B cell (primary cell): ENCODE measurements around the gene TPCN2. TPM values are rescaled to one million over a fixed set of nuclear protein-coding genes. Genes with fewer than 3 reads are reported as not detected.

Experiments
- ATAC-seq: fragments of 200-7000 bp; cut with Tn5 transposase; one replicate; pipeline ENCODE4 v1.10.0; 2021; ENCODE audit warnings: low read depth, mild to moderate bottlenecking, moderate number of reproducible peaks, moderate library complexity
- CTCF ChIA-PET: fragments of 350-600 bp; sonication (Branson Sonifier 250); formaldehyde crosslinking; loops from one replicate; lab custom pipeline; 2021; ENCODE audit warnings: antibody characterized with exemption, inconsistent platforms; lab: Charles Lee
- POLR2A ChIA-PET: fragments of 350-600 bp; sonication (Branson Sonifier 250); formaldehyde crosslinking; loops from one replicate; lab custom pipeline; 2021; ENCODE audit warnings: antibody characterized with exemption; lab: Charles Lee
- DNase-seq: peaks from one replicate; pipeline ENCODE4 v3.0.0; 2013
- H2AFZ ChIP-seq: 2 replicates; pipeline ENCODE4 v1.6.1; 2012; ENCODE audit warnings: mild to moderate bottlenecking, low read depth, low read length; ENCODE audit not compliant: insufficient read depth, poor library complexity, severe bottlenecking
- H3K27ac ChIP-seq, 2 donors: 1 replicate in 1 of 2; 2 replicates in 1 of 2; pipeline ENCODE4 v1.5.1; 2012 to 2013; ENCODE audit warnings: low read length in 2 of 2, mild to moderate bottlenecking in 2 of 2, moderate library complexity in 1 of 2
- H3K27me3 ChIP-seq, 4 experiments: fragments of 200-600 bp in 1 of 4; sonication (generic) in 1 of 4; replicated peaks in 1 of 4; 1 replicate in 2 of 4; 2 replicates in 2 of 4; pipeline versions ENCODE4 v1.6.1 to v1.7.0; 2013 to 2016; ENCODE audit warnings: low read length in 3 of 4, mild to moderate bottlenecking in 2 of 4, mixed read lengths in 1 of 4, moderate library complexity in 1 of 4; ENCODE audit not compliant: insufficient read depth in 4 of 4, control insufficient read depth in 3 of 4; ENCODE audit errors: control extremely low read depth in 1 of 4
- H3K36me3 ChIP-seq, 2 experiments: replicated peaks in 1 of 2; 1 replicate in 1 of 2; 2 replicates in 1 of 2; pipeline versions ENCODE4 v1.6.1 to v1.7.1; 2013; ENCODE audit warnings: low read length in 1 of 2; ENCODE audit not compliant: insufficient read depth in 2 of 2, control insufficient read depth in 1 of 2; ENCODE audit errors: control extremely low read depth in 1 of 2, extremely low read depth in 1 of 2
- H3K4me1 ChIP-seq, 2 donors: fragments of 200-600 bp in 1 of 2; sonication (generic) in 1 of 2; 1 replicate in 1 of 2; 2 replicates in 1 of 2; pipeline versions ENCODE4 v1.5.1 to v1.6.1; 2013 to 2017; ENCODE audit warnings: low read length in 2 of 2; ENCODE audit not compliant: control insufficient read depth in 2 of 2, insufficient read depth in 2 of 2
- H3K4me2 ChIP-seq: replicated peaks from 2 replicates; pipeline ENCODE3; 2012; ENCODE audit warnings: mild to moderate bottlenecking, low read depth, low read length; ENCODE audit not compliant: poor library complexity, severe bottlenecking
- H3K4me3 ChIP-seq, 5 experiments: fragments of 200-600 bp in 1 of 5; sonication (generic) in 1 of 5; 1 replicate in 3 of 5; 2 replicates in 2 of 5; pipeline versions ENCODE4 v1.5.1 to v1.7.0; 2011 to 2016; ENCODE audit warnings: low read length in 4 of 5, mild to moderate bottlenecking in 4 of 5, low read depth in 2 of 5, control low read depth in 1 of 5, moderate library complexity in 1 of 5; ENCODE audit not compliant: insufficient read depth in 1 of 5; ENCODE audit errors: control extremely low read depth in 1 of 5, extremely low read depth in 1 of 5
- H3K79me2 ChIP-seq: fragments of 200-600 bp; sonication (generic); one replicate; pipeline ENCODE4 v1.6.0; 2016; ENCODE audit warnings: low read length; ENCODE audit not compliant: control insufficient read depth, insufficient read depth
- H3K9ac ChIP-seq: fragments of 200-600 bp; sonication (generic); 2 replicates; pipeline ENCODE4 v1.6.1; 2017; ENCODE audit warnings: mild to moderate bottlenecking, low read length, moderate library complexity
- H3K9me3 ChIP-seq, 3 donors: one replicate each; pipeline versions ENCODE4 v1.6.1 to v1.7.1; 2013; ENCODE audit warnings: low read length in 2 of 3; ENCODE audit not compliant: control insufficient read depth in 2 of 3, insufficient read depth in 1 of 3; ENCODE audit errors: control extremely low read depth in 1 of 3
- H4K20me1 ChIP-seq: 2 replicates; pipeline ENCODE4 v1.6.0; 2012; ENCODE audit warnings: mild to moderate bottlenecking, low read length; ENCODE audit not compliant: insufficient read depth, control insufficient read depth, poor library complexity, severe bottlenecking
- H3K27ac Mint-ChIP-seq: one replicate; pipeline ENCODE4 v1.8.0; 2021; ENCODE audit warnings: mixed read lengths
- H3K27me3 Mint-ChIP-seq: one replicate; pipeline ENCODE4 v1.8.0; 2021; ENCODE audit warnings: mixed read lengths
- H3K4me1 Mint-ChIP-seq: one replicate; pipeline ENCODE4 v1.8.0; 2021; ENCODE audit warnings: mixed read lengths
- H3K4me3 Mint-ChIP-seq: one replicate; pipeline ENCODE4 v1.8.0; 2021; ENCODE audit warnings: mixed read lengths
- H3K9me3 Mint-ChIP-seq: one replicate; pipeline ENCODE4 v1.8.0; 2022; ENCODE audit warnings: mixed read lengths; ENCODE audit not compliant: insufficient read depth
- EZH2 ChIP-seq: IDR thresholded peaks from 2 replicates; pipeline ENCODE4 v1.6.1; 2012; ENCODE audit warnings: borderline replicate concordance, low read depth, mild to moderate bottlenecking, moderate library complexity, low read length; ENCODE audit not compliant: insufficient read depth, poor library complexity, severe bottlenecking
- WGBS: methylation state at CpG from one replicate; pipeline ENCODE4 v1.1.5; 2013; ENCODE audit warnings: missing lambda C conversion rate; ENCODE audit not compliant: insufficient coverage; 5-methylcytosine and 5-hydroxymethylcytosine counted together
- intact Hi-C: fragments of 100-400 bp; cut with micrococcal nuclease; formaldehyde crosslinking; loops from one replicate; pipeline ENCODE4 v1.10.0; 2022
- polyA plus RNA-seq: library from polyadenylated mRNA; depleted of rRNA; stranded (reverse); fragments of >200 nt; gene quantifications from 2 replicates; pipeline ENCODE4 v1.2.3, GENCODE V29; 2012
- total RNA-seq, 2 donors: library from RNA; stranded (reverse); fragments of 120-200 nt in 1 of 2; gene quantifications; 1 replicate in 1 of 2; 2 replicates in 1 of 2; pipeline versions ENCODE4 v1.2.3 to v1.2.4, GENCODE V29; 2013 to 2022
- TF ChIP-seq, protein P1 (sequence below): fragments of 200-600 bp; IDR thresholded peaks from one replicate; pipeline ENCODE4 v1.8.0; 2022; ENCODE audit warnings: antibody characterized with exemption, mild to moderate bottlenecking

The TPCN2 gene
- total and polyA plus RNA-seq, 2 donors (not counting 1 experiment from before 2014, with no cell fraction given) = 16.8 to 71.4 TPM

DNA sequence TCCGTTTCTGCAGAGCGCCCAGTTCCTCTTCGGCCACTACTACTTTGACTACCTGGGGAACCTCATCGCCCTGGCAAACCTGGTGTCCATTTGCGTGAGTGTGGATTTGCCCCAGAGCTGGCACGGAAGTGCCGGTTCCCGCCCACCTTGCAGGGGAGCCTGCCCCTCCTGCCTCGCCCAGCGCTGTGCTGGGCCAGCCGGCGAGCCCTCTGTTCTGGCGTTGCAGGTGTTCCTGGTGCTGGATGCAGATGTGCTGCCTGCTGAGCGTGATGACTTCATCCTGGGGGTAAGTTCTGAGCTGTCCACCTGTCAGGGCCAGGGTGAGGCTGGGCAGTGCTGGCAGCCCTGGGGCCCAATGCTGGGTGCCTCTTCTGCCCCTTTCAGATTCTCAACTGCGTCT lies 29.8 kb downstream of the TPCN2 start:
- intact Hi-C loops = no loop called here
- Mint-ChIP-seq H3K27me3 (no peaks in the 10 kb centered on the region), H3K4me1 (peaks cover 6% of the 10 kb centered on the region), H3K27ac (no peak overlapping the region), H3K9me3 (no peaks in the 10 kb centered on the region), H3K4me3 (no peak overlapping the region)
- no peak overlapping the region for H3K9ac ChIP-seq
- peaks cover 4 to 13% of the 10 kb centered on the region in 2 donors for H3K4me1 ChIP-seq
- WGBS = 98% methylated on average over 15 of the region's 15 CpGs
- H4K20me1 ChIP-seq = peaks cover 10% of the 10 kb centered on the region
- no peak overlapping the region for H2AFZ ChIP-seq
- no peaks in the 10 kb centered on the region for H3K9me3 ChIP-seq
- DNase-seq (no peak), ATAC-seq (no peak)
- TF ChIP-seq EZH2 = no peak
- TF ChIP-seq, protein P1, sequence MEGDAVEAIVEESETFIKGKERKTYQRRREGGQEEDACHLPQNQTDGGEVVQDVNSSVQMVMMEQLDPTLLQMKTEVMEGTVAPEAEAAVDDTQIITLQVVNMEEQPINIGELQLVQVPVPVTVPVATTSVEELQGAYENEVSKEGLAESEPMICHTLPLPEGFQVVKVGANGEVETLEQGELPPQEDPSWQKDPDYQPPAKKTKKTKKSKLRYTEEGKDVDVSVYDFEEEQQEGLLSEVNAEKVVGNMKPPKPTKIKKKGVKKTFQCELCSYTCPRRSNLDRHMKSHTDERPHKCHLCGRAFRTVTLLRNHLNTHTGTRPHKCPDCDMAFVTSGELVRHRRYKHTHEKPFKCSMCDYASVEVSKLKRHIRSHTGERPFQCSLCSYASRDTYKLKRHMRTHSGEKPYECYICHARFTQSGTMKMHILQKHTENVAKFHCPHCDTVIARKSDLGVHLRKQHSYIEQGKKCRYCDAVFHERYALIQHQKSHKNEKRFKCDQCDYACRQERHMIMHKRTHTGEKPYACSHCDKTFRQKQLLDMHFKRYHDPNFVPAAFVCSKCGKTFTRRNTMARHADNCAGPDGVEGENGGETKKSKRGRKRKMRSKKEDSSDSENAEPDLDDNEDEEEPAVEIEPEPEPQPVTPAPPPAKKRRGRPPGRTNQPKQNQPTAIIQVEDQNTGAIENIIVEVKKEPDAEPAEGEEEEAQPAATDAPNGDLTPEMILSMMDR = no peak
- H3K36me3 ChIP-seq = peaks cover 5 to 25% of the 10 kb centered on the region in 2 experiments
- no peak overlapping the region for H3K27ac ChIP-seq
- no peaks in the 10 kb centered on the region for H3K79me2 ChIP-seq
- CTCF ChIA-PET = interaction anchor here (1.0 kb wide), 1 partner anchor 34 kb away, joined by 3 read pairs; no protein-coding TSS in a partner anchor
- no peaks in the 10 kb centered on the region for H3K27me3 ChIP-seq
- H3K4me3 ChIP-seq = no peak overlapping the region
- POLR2A ChIA-PET = no interaction called here
- H3K4me2 ChIP-seq = no peak overlapping the region

DNA sequence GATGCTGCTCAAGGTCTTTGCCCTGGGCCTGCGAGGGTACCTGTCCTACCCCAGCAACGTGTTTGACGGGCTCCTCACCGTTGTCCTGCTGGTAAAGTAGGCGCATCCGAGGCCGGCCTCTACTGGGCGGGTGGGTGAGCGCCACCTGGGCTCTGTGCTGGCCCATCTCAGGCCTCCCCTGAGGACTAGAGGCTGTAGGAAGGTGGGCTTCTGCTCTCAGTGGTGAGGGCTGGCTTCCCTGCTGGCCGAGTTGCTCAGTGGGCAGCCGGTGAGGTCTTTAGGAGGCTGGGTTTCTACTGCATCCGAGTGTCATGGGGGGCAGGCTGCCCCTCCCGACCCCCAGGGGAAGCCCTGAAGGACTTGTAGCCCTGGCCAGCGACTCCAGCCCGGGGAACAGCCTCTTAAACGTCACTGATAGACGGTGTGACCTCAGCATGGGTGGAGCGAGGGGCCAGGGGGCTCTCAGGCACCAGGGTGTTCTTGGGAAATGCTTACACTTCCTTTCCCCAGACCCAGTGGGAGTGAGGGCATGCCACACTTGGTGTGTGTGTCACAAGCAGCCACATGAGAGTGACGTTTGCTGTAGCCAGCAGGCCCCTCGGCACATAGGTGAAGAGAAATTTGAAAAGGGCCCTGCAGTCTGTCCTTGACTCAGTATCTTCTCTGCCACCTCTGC lies 30.3 kb downstream of the TPCN2 start:
- no peak for TF ChIP-seq EZH2
- TF ChIP-seq, protein P1 = no peak
- Histone ChIP-seq H3K36me3 (peaks cover 5 to 25% of the 10 kb centered on the region in 2 experiments), H3K4me2 (no peak overlapping the region), H3K4me3 (no peak overlapping the region), H3K9ac (no peak overlapping the region), H3K4me1 (peaks cover 4 to 13% of the 10 kb centered on the region in 2 donors), H4K20me1 (peaks cover 10% of the 10 kb centered on the region), H3K27me3 (no peaks in the 10 kb centered on the region), H2AFZ (no peak overlapping the region), H3K79me2 (no peaks in the 10 kb centered on the region), H3K27ac (no peak overlapping the region), H3K9me3 (no peaks in the 10 kb centered on the region)
- ATAC-seq = no peak
- intact Hi-C loops = no loop called here
- no peak overlapping the region for H3K27ac Mint-ChIP-seq
- H3K27me3 Mint-ChIP-seq = no peaks in the 10 kb centered on the region
- ChIA-PET CTCF (no interaction called here), POLR2A (no interaction called here)
- no peaks in the 10 kb centered on the region for H3K9me3 Mint-ChIP-seq
- DNase-seq = no peak
- H3K4me1 Mint-ChIP-seq = peaks cover 6% of the 10 kb centered on the region
- WGBS = 96% methylated on average over 19 of the region's 20 CpGs
- no peak overlapping the region for H3K4me3 Mint-ChIP-seq
